ENCODE measurements around the gene H1-8.

H1-8 gene

GRCh38 chr3:129525341-129525968 lies 17.5 kb upstream of the H1-8 start:
- Histone ChIP-seq H3K79me2 (ENCODE audit: insufficient read depth, low read length) (no peaks in the 10 kb centered on the region), H3K9ac (ENCODE audit: low read length) (no peak overlapping the region), H3K36me3 (ENCODE audit: low read length) (no peaks in the 10 kb centered on the region), H3K27me3 (ENCODE audit: low read length) (no peaks in the 10 kb centered on the region), H2AFZ (ENCODE audit: low read depth, low read length, severe bottlenecking) (no peak overlapping the region), H3K9me3 (ENCODE audit: insufficient read depth, low read length) (no peaks in the 10 kb centered on the region), H3K9me2 (replicated peaks; ENCODE audit: insufficient read depth, low read length) (no peaks in the 10 kb centered on the region), H3K4me2 (ENCODE audit: low read depth, low read length, poor library complexity, severe bottlenecking) (no peak overlapping the region), H3F3A (ENCODE audit: insufficient read depth) (no peaks in the 10 kb centered on the region), H4K20me1 (ENCODE audit: low read depth, low read length) (no peaks in the 10 kb centered on the region), H3K27ac (ENCODE audit: low read depth, low read length) (no peak overlapping the region), H3K4me3 (ENCODE audit: insufficient read depth, low read length, poor library complexity, severe bottlenecking) (no peak overlapping the region)
- TF ChIP-seq EZH2phosphoT487 (conservative IDR thresholded peaks at IDR 0.05; ENCODE audit: low read length) = no peak
- TF ChIP-seq CTCF (IDR thresholded peaks at IDR 0.05; ENCODE audit: insufficient read depth, low read length, poor library complexity, severe bottlenecking) = no peak

GRCh38 chr3:129526121-129526900 lies 16.7 kb upstream of the H1-8 start:
- Histone ChIP-seq H3K9me3 (ENCODE audit: insufficient read depth, low read length) (no peaks in the 10 kb centered on the region), H3K4me2 (ENCODE audit: low read depth, low read length, poor library complexity, severe bottlenecking) (no peak overlapping the region), H4K20me1 (ENCODE audit: low read depth, low read length) (no peaks in the 10 kb centered on the region), H2AFZ (ENCODE audit: low read depth, low read length, severe bottlenecking) (no peak overlapping the region), H3K79me2 (ENCODE audit: insufficient read depth, low read length) (no peaks in the 10 kb centered on the region), H3F3A (ENCODE audit: insufficient read depth) (no peaks in the 10 kb centered on the region), H3K27ac (ENCODE audit: low read depth, low read length) (no peak overlapping the region), H3K27me3 (ENCODE audit: low read length) (no peaks in the 10 kb centered on the region), H3K9ac (ENCODE audit: low read length) (no peak overlapping the region), H3K4me3 (ENCODE audit: insufficient read depth, low read length, poor library complexity, severe bottlenecking) (no peak overlapping the region), H3K9me2 (replicated peaks; ENCODE audit: insufficient read depth, low read length) (no peaks in the 10 kb centered on the region), H3K36me3 (ENCODE audit: low read length) (no peaks in the 10 kb centered on the region)
- TF ChIP-seq CTCF (IDR thresholded peaks at IDR 0.05; ENCODE audit: insufficient read depth, low read length, poor library complexity, severe bottlenecking) = no peak
- no peak for TF ChIP-seq EZH2phosphoT487 (conservative IDR thresholded peaks at IDR 0.05; ENCODE audit: low read length)

GRCh38 chr3:129527262-129527661 lies 15.7 kb upstream of the H1-8 start:
- Histone ChIP-seq H4K20me1 (ENCODE audit: low read depth, low read length) (no peaks in the 10 kb centered on the region), H3K4me3 (ENCODE audit: insufficient read depth, low read length, poor library complexity, severe bottlenecking) (no peak overlapping the region), H3K36me3 (ENCODE audit: low read length) (no peaks in the 10 kb centered on the region), H2AFZ (ENCODE audit: low read depth, low read length, severe bottlenecking) (no peak overlapping the region), H3K9ac (ENCODE audit: low read length) (no peak overlapping the region), H3K9me2 (replicated peaks; ENCODE audit: insufficient read depth, low read length) (no peaks in the 10 kb centered on the region), H3K4me2 (ENCODE audit: low read depth, low read length, poor library complexity, severe bottlenecking) (no peak overlapping the region), H3K79me2 (ENCODE audit: insufficient read depth, low read length) (no peaks in the 10 kb centered on the region), H3F3A (ENCODE audit: insufficient read depth) (no peaks in the 10 kb centered on the region), H3K9me3 (ENCODE audit: insufficient read depth, low read length) (no peaks in the 10 kb centered on the region), H3K27me3 (ENCODE audit: low read length) (no peaks in the 10 kb centered on the region), H3K27ac (ENCODE audit: low read depth, low read length) (no peak overlapping the region)
- TF ChIP-seq EZH2phosphoT487 (conservative IDR thresholded peaks at IDR 0.05; ENCODE audit: low read length) (no peak), CTCF (IDR thresholded peaks at IDR 0.05; ENCODE audit: insufficient read depth, low read length, poor library complexity, severe bottlenecking) (no peak)

All from SU-DHL-6 (cell line).